ENCODE data around the gene TAS2R9. TPM values are rescaled to one million over a fixed set of nuclear protein-coding genes. Genes with fewer than 3 reads are reported as not detected.

TAS2R9 gene
- total and polyA plus RNA-seq, 2 of the 13 experiments (the other 11 are each of a cell fraction or from before 2014, with no cell fraction given): 0.11 TPM; not detected in 1

DNA sequence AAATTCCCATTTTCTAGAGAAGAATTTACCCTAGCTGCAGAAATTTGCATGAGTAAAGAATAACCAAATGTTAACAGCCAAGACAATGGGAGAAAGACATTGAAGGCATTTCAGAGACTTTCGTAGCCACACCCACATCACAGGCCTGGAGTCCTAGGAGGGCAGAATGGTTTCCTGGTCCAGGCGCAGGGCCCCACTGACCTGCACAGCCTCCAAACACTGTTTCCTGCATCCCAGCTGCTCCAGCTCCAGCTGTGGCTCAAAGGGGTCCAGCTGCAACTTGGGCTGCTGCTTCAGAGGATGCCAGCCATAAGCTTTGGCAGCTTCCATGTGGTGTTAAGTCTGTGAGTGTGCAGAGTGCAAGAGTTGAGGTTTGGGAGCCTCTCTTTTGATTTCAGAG, 45.8 kb upstream of the TAS2R9 start (continued):
- TF ChIP-seq ZSCAN22 (CRISPR knock-in tag; IDR thresholded peaks at IDR 0.05): no peak

DNA sequence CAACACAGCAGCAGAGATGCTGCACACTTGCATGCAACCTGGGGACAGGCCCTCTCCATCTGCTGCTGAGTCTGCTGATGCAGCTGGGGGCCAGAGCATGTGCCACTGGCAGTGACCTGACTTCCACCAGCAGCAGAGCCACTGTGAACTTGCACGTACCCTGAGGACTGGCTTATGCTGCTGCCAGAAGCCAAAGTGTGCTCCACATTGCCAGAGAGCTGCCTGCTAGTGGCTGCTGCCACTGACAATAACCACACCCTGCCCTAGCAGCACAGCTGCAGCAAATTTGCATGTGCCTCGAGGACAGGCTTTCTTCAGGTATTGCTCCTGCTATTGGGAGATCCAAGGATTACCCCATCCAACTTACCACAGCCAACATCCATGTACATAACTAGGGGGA, 43.8 kb upstream of the TAS2R9 start:
- H3K4me2 ChIP-seq (ENCODE audit: low read depth, low read length): no peak overlapping the region
- ATAC-seq (no peak), FAIRE-seq (no peak), DNase-seq (ENCODE audit: low spot score) (no peak)
- TF ChIP-seq BCL6 (CRISPR knock-in tag; IDR thresholded peaks at IDR 0.05) (no peak), CHD4 (IDR thresholded peaks at IDR 0.05; ENCODE audit: borderline replicate concordance, low read length) (no peak), ZNF891 (CRISPR knock-in tag; IDR thresholded peaks at IDR 0.05) (no peak), LCORL (IDR thresholded peaks at IDR 0.05) (no peak), LCORL (CRISPR knock-in tag; IDR thresholded peaks at IDR 0.05) (no peak), MLLT10 (CRISPR knock-in tag; IDR thresholded peaks at IDR 0.05) (no peak), SP5 (CRISPR knock-in tag; IDR thresholded peaks at IDR 0.05; ENCODE audit: borderline replicate concordance, low read depth) (no peak), ZBTB7A (CRISPR knock-in tag; IDR thresholded peaks at IDR 0.05) (no peak)
- TF ChIP-seq, protein P1, sequence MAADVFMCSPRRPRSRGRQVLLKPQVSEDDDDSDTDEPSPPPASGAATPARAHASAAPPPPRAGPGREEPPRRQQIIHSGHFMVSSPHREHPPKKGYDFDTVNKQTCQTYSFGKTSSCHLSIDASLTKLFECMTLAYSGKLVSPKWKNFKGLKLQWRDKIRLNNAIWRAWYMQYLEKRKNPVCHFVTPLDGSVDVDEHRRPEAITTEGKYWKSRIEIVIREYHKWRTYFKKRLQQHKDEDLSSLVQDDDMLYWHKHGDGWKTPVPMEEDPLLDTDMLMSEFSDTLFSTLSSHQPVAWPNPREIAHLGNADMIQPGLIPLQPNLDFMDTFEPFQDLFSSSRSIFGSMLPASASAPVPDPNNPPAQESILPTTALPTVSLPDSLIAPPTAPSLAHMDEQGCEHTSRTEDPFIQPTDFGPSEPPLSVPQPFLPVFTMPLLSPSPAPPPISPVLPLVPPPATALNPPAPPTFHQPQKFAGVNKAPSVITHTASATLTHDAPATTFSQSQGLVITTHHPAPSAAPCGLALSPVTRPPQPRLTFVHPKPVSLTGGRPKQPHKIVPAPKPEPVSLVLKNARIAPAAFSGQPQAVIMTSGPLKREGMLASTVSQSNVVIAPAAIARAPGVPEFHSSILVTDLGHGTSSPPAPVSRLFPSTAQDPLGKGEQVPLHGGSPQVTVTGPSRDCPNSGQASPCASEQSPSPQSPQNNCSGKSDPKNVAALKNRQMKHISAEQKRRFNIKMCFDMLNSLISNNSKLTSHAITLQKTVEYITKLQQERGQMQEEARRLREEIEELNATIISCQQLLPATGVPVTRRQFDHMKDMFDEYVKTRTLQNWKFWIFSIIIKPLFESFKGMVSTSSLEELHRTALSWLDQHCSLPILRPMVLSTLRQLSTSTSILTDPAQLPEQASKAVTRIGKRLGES (CRISPR knock-in tag; IDR thresholded peaks at IDR 0.05; ENCODE audit: borderline replicate concordance): no peak
- peaks cover 7 to 19% of the 10 kb centered on the region in 2 experiments for H3K36me3 ChIP-seq (replicated peaks in 1 of 2; ENCODE audit: control insufficient read depth in 1 of 2, insufficient read depth in 2 of 2, low read length in 2 of 2)
- H3K4me1 ChIP-seq (ENCODE audit: insufficient read depth, low read length): no peaks in the 10 kb centered on the region
- H3K9ac ChIP-seq (ENCODE audit: insufficient read depth, low read depth, low read length): no peak overlapping the region
- in situ Hi-C loops (cut with HindIII; ENCODE audit: extremely low pct_ligation_motif_present, low pct_unique_long_range_greater_than_20kb): no loop called here
- H3K27ac ChIP-seq (ENCODE audit: extremely low read length, insufficient read depth, low read length): no peak overlapping the region
- POLR2A ChIA-PET: no interaction called here
- intact Hi-C loops (cut with micrococcal nuclease; ENCODE audit: unreplicated experiment): no loop called here
- no peak overlapping the region for H2AFZ ChIP-seq (ENCODE audit: low read length)
- H3K27me3 ChIP-seq (ENCODE audit: control insufficient read depth in 1 of 2, insufficient read depth in 2 of 2, low read length in 2 of 2): no peaks in the 10 kb centered on the region
- CTCF ChIA-PET (ENCODE audit: low intra/inter-chr PET ratio, low total read pairs): no interaction called here
- H3K9me3 ChIP-seq (ENCODE audit: low read length): peaks cover 27% of the 10 kb centered on the region
- BruUV-seq (replicated peaks): no TSS peak
- H4K20me1 ChIP-seq (ENCODE audit: insufficient read depth, low read length): no peaks in the 10 kb centered on the region
- no peak overlapping the region for H3K4me3 ChIP-seq (replicated peaks in 1 of 3; ENCODE audit: insufficient read depth in 1 of 3, low read depth in 2 of 3, low read length in 3 of 3)
- no peaks in the 10 kb centered on the region for H3K79me2 ChIP-seq (ENCODE audit: insufficient read depth, low read length)
- no CpG with 5 or more reads among the region's 2 CpGs for WGBS (ENCODE audit: low lambda C conversion rate)
